Measurements from ENCODE around the gene ICE2. TPM values are rescaled to one million over a fixed set of nuclear protein-coding genes. Genes with fewer than 3 reads are reported as not detected.

The ICE2 gene
- total and polyA plus RNA-seq, 11 donors = 8.4 to 28.8 (median 21.6) TPM

DNA sequence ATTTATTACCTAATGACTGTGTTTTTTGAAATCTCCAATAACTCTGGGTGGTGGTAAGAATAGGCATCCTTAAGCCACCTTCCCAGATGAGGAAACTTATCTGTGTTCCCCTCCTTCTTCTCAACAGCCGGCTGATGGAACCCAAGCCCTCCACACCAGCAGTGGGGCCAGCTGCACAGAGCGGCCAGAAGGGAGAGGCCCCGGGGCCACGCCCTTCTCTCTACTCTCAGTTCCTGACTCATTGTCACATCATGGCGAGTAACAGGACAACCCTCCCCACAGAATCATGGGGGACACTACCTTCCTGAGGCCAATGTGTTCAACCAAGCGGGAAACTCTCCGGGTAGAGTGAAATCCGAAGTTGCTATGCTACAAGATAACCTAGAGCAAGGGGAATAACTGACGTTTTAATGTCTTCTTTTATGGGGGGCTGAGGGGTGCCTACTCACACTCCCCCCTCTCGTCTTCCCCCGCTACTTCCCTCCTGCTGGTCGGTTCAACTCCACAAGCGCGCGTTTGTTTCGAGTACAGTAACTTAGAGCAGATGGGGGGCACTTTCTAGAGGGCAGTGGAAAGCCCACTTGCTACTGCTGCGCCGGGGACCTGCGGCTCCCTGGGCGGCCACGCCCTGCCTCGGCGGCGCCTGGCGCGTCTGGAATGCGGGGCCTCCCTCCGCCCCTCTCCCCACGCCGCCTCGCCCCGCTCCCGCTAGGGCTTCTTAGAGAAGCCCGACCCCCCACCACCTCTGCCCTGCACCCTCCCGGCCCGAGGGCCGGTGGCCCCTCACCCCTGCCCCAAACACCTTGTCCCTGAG, 81.8 kb downstream of the ICE2 start:
- 1 to 5% (median 3%) methylated on average over 21 to 37 of the region's 37 CpGs for WGBS, 4 donors
- peak; percentile 71 to 83 (median 80) for DNase-seq
- peak overlapping the region; percentile 66 to 90 (median 75) for H3K4me3 ChIP-seq
- H3K4me1 ChIP-seq = peaks cover 8 to 52% (median 41%) of the 10 kb centered on the region in 12 donors
- no peaks in the 10 kb centered on the region for H3K27me3 ChIP-seq
- peak; percentile 13 to 67 (median 66) for ATAC-seq
- H3K9me3 ChIP-seq = no peaks in the 10 kb centered on the region
- TF ChIP-seq CTCF (IDR thresholded peaks at IDR 0.05) (no peak), POLR2A (IDR thresholded peaks at IDR 0.05) (peak in 1 of 2 donors; percentile 27)
- H3K36me3 ChIP-seq = peaks cover 0 to 30% (median 6%) of the 10 kb centered on the region in 9 donors
- intact Hi-C loops (cut with DNase I) = loop anchor here in 6 of 10 donors (5.0 kb wide), 2 partner anchors 35 to 45 kb away; no protein-coding TSS in a partner anchor
- H3K27ac ChIP-seq = peak overlapping the region; percentile 73 to 99 (median 94)

GRCh38 chr15:60396560-60396957, 82.4 kb downstream of the ICE2 start:
- DNase-seq (no peak), ATAC-seq (no peak)
- Histone ChIP-seq H3K36me3 (peaks cover 0 to 36% (median 6%) of the 10 kb centered on the region in 9 donors), H3K9me3 (no peaks in the 10 kb centered on the region), H3K27ac (peak overlapping the region; percentile 73 to 99 (median 94)), H3K27me3 (no peaks in the 10 kb centered on the region), H3K4me1 (peaks cover 8 to 58% (median 46%) of the 10 kb centered on the region in 12 donors), H3K4me3 (peak overlapping the region; percentile 66 to 90 (median 75))
- WGBS, 4 donors = 28 to 48% (median 39%) methylated on average over 5 of the region's 5 CpGs
- intact Hi-C loops (cut with DNase I) = loop anchor here in 6 of 10 donors (5.0 kb wide), 2 partner anchors 34 to 46 kb away; no protein-coding TSS in a partner anchor
- no peak for TF ChIP-seq POLR2A (IDR thresholded peaks at IDR 0.05)
- no peak for TF ChIP-seq CTCF (IDR thresholded peaks at IDR 0.05)

DNA sequence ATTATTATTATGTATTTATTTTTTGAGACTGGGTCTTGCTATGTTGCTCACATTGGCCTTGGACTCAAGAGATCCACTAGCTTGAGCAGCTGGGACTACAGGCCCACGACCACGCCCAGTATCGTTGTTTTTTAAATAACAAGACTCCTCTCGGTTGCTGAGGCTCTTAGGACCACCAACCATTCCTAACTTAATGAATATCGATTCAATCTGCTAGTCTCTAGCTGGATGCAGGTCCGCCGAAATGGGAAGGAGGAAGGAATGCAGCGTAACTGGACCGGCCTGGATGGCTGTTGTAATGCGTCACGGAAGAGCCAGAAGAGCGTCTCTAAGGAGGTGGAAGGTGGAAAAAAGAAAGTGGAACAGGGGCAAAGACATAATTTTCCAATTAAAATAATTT, 82.8 kb downstream of the ICE2 start:
- Histone ChIP-seq H3K36me3 (peaks cover 0 to 38% (median 6%) of the 10 kb centered on the region in 9 donors), H3K4me1 (peaks cover 10 to 63% (median 51%) of the 10 kb centered on the region in 12 donors), H3K4me3 (peak overlapping the region in 11 of 12 donors; percentile 66 to 90 (median 75)), H3K27ac (peak overlapping the region; percentile 73 to 97 (median 92)), H3K9me3 (no peaks in the 10 kb centered on the region), H3K27me3 (no peaks in the 10 kb centered on the region)
- intact Hi-C loops (cut with DNase I) = loop anchor here in 6 of 10 donors (5.0 kb wide), 2 partner anchors 34 to 46 kb away; no protein-coding TSS in a partner anchor
- TF ChIP-seq POLR2A (IDR thresholded peaks at IDR 0.05) = no peak
- no peak for TF ChIP-seq CTCF (IDR thresholded peaks at IDR 0.05)
- WGBS, 4 donors = 48 to 59% (median 52%) methylated on average over 12 of the region's 12 CpGs
- no peak for DNase-seq
- no peak for ATAC-seq
